HCT116 (cell line): Measurements from ENCODE around the gene YAE1.

Source experiments
- CBX3 ChIP-seq: IDR thresholded peaks from 2 replicates; pipeline ENCODE4 v1.6.1; 2012; ENCODE audit warnings: low read depth
- CTCF ChIP-seq, 3 experiments: fragments of 200-600 bp in 1 of 3; sonication (generic) in 1 of 3; IDR thresholded peaks in 2 of 3; conservative IDR thresholded peaks in 1 of 3; 2 replicates each; pipeline ENCODE4 v1.5.1; 2012 to 2017; ENCODE audit warnings: low read depth in 2 of 3, low read length in 2 of 3, antibody characterized with exemption in 1 of 3, borderline replicate concordance in 1 of 3, control low read depth in 1 of 3, mild to moderate bottlenecking in 1 of 3, mixed read lengths in 1 of 3, mixed run types in 1 of 3, moderate library complexity in 1 of 3; ENCODE audit not compliant: insufficient read depth in 1 of 3
- EZH2 ChIP-seq: fragments of 200-600 bp; sonication (generic); IDR thresholded peaks from 2 replicates; pipeline ENCODE4 v1.6.1; 2017; ENCODE audit warnings: antibody characterized with exemption, mixed run types
- JUND ChIP-seq: IDR thresholded peaks from 2 replicates; pipeline ENCODE4 v1.6.1; 2012
- MAX ChIP-seq: IDR thresholded peaks from 2 replicates; pipeline ENCODE4 v1.6.1; 2012
- POLR2A ChIP-seq: IDR thresholded peaks from 2 replicates; pipeline ENCODE4 v1.7.0; 2011; ENCODE audit warnings: borderline replicate concordance; ENCODE audit not compliant: insufficient read depth, insufficient read length; ENCODE audit errors: extremely low read depth
- POLR2AphosphoS5 ChIP-seq: IDR thresholded peaks from 2 replicates; pipeline ENCODE4 v1.6.1; 2011; ENCODE audit warnings: mild to moderate bottlenecking, low read depth, low read length, moderate library complexity
- REST ChIP-seq: IDR thresholded peaks from 2 replicates; pipeline ENCODE4 v1.6.1; 2012; ENCODE audit warnings: low read depth
- SRF ChIP-seq: IDR thresholded peaks from 2 replicates; pipeline ENCODE4 v1.6.1; 2012; ENCODE audit warnings: low read depth
- YY1 ChIP-seq: IDR thresholded peaks from 2 replicates; pipeline ENCODE4 v1.6.1; 2011; ENCODE audit warnings: low read length, low read depth, moderate library complexity, mild to moderate bottlenecking; ENCODE audit not compliant: insufficient replicate concordance; ENCODE audit errors: extremely low read depth
- ZBTB33 ChIP-seq: IDR thresholded peaks from 2 replicates; pipeline ENCODE4 v1.6.1; 2011; ENCODE audit warnings: mild to moderate bottlenecking, low read length, moderate library complexity; ENCODE audit not compliant: insufficient replicate concordance; ENCODE audit errors: extremely low read depth

- TF ChIP-seq CTCF (IDR thresholded peaks at IDR 0.05 in 2 of 3, conservative IDR thresholded peaks at IDR 0.05 in 1 of 3; ENCODE audit: borderline replicate concordance in 1 of 3, insufficient read depth in 1 of 3, low read depth in 2 of 3, low read length in 2 of 3), result no peak
- TF ChIP-seq JUND, result no peak
- TF ChIP-seq EZH2, result no peak
- no peak for TF ChIP-seq ZBTB33
- no peak for TF ChIP-seq POLR2A
- TF ChIP-seq REST, result no peak
- TF ChIP-seq POLR2AphosphoS5, result no peak
- TF ChIP-seq YY1, result no peak
- TF ChIP-seq MAX, result no peak
- no peak for TF ChIP-seq SRF
- TF ChIP-seq CBX3, result no peak
Measured at GRCh38 chr7:39582536-39582935, 16.3 kb downstream of the YAE1 start.
